Measurements from ENCODE around the gene RPS21.

RPS21 gene

GRCh38 chr20:62376112-62377063 lies 10.5 kb upstream of the RPS21 start:
- peak in 4 of 58 donors; percentile 22 to 34 (median 30) for DNase-seq

DNA sequence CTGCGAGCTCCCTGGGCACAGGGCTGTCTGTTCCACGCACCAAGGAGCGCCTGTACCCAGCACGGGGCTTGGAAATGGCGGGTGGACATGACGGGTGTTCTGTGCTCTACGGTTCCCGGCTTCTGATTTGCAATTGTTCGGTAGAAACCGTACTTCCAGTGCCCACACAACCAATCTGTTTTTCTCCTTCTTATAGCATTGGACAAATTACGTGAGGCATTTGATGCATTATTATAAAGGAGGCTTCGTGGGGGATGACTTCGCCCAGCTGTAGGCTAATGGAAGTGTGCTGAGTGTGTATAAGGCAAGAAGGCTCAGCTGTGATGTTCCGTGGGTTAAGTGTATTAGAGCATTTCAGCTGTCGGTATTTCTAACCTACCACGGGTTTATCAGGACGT lies 9.8 kb upstream of the RPS21 start:
- peak in 1 of 58 donors; percentile 20 for DNase-seq

DNA sequence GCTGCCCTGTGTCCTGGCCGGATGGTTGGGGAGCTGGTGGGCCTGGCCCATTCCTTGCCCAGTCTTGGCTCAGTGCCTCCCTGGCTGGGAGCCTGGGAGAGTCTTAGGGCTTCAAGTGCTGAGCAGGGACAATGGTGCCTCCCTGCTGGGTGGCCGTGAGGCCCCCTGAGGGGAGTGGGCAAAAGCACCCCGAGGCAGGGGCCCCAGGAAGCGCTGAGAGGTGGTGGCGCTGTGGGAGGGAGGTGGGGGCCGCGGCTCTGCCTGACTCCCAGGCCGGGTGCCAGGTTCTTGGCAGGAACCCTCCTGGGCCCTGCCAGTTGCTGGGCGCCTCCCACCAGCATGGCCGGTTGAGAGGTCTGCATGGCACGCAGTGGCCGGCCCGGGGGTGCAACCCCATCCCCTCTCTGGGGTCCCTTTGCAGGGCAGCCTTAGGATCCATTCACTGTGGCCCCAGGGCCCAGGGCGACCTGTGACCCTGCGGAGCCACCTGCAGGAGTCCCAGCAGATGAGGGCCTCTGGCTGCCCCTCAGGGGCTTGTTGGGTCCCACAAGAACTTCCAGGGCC lies 9.2 kb upstream of the RPS21 start:
- DNase-seq, result peak in 32 of 58 donors; percentile 15 to 79 (median 50)

DNA sequence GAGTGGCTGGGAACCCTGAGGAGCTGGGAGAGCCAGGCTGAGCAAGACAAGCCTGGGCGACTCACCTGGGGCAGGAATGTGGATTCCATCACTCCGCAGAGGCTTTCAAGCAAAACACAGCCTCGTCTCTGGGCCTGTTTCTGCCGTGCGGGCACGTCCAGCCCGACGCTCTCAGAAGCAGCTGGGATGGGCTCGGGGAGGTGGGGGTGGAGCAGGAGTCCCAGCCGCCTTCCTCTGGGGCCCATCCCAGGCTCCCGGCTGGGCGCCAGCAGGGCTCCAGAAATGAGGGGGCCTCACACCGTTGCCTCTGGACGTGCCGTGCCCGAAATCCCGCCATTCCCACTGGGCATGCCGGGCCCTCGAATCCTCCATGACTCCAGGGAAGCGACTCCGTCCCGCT lies 8.7 kb upstream of the RPS21 start:
- no peak for DNase-seq

- DNase-seq, result no peak
Observed at GRCh38 chr20:62381202-62381797, 5.6 kb upstream of the RPS21 start.

- DNase-seq, result no peak
Observed at GRCh38 chr20:62381842-62382241, 5.1 kb upstream of the RPS21 start.

DNA sequence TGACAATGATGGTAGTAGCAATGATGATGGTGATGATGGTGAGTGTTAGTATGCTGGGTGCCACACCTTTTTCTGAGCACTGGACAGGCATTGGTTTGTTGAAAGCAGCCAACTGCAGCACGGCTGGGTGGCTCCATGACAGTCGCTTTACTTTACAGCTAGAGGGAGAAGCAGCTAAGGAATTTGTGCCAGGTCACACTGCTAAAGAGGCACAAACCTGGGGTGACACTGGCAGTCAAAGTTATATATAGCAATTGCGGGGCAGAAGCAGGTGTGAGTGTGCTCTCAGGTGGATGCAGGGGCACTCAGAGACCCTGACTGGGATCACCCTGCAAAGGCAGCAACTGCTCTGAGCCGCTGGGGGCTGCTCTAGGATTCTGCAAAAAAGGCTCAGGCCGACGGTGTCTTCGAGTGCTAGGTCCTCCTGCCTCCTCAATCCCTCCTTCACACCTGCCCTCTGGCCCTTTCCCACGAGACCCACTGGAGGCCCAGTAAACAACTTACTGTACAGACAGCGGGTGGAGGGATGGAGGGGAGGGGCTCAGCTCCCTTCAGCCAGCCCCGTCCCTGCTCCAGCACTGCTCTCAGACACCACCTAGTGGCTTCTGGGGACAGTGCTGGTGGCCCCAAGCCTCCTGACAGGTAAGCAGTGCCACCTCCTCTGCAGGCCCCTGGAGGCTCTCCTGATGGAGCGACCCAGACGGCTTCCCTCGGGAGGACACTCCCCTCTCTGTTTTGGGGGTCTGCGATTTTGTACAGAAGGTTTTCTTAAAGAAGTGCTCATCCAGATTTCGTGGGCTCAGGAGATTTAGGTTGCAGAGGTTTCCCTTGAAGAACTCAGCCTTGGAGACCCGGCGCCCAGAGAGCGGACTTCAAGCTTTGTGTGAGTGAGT lies 4.4 kb upstream of the RPS21 start:
- DNase-seq, result peak in 51 of 58 donors; percentile 21 to 81 (median 53)

DNA sequence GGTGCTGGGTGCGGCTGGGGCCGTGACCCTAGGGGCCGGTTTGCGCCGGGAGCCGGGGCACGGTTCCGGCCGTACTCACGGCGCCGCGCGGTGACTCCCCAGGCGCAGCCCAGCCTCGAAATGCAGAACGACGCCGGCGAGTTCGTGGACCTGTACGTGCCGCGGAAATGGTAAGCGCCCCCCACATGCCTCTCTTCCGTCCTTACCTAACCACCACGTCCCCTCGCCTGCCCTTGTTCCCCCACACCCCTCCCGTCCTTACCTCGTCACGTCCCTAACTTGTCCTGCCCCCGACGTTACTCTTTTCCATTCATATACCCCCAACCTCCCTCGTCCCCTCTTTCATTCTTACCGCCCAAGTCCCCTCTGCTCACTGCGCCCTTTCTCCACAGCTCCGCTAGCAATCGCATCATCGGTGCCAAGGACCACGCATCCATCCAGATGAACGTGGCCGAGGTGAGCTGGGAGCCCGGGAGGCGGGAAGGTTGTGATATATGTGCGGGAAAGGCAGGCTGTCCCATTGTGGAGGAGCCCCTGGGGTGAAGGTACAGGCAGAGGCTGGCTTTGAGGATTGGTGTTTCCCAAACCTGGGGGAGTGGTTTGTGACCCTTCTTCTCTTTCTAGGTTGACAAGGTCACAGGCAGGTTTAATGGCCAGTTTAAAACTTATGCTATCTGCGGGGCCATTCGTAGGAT lies 463 bp downstream of the RPS21 start:
- DNase-seq, result no peak

GRCh38 chr20:62387933-62388635 lies 1.2 kb downstream of the RPS21 start:
- no peak for DNase-seq

DNA sequence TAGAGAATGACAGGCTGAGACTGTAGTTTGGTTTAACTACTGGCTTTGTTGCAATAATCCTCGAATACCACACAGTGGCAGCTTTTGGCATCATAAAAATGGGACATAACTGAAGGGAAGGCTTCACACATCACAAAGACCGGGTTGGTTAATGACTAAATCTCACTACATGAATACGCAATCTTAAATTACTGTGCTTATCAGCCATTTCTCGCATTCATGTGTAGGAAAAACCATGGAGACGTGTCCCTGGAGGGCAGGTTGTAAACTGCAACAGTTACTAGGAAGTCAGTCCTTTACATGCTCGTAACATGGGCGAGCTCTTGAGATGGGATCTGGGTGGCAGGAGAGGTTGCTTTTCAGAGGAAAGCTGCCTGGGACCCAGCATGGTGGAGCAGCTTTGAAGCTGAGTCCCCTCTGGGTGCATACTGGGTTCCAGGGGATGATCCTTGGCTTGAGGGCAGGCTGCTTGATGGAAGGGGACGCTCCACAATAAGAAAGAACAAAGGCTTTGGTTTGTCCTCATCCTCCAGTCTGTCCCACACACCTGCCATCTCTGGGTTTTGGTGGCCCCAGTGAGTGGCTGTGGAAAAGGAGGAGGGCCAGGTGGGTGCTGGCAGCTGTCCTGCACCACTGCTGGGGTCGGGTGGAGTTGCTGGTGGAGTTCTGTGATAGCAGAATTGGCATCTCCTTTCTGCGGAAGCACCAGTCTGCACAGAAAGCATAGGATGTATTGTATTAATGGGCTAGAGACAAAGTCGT lies 2.1 kb downstream of the RPS21 start:
- no peak for DNase-seq

DNA sequence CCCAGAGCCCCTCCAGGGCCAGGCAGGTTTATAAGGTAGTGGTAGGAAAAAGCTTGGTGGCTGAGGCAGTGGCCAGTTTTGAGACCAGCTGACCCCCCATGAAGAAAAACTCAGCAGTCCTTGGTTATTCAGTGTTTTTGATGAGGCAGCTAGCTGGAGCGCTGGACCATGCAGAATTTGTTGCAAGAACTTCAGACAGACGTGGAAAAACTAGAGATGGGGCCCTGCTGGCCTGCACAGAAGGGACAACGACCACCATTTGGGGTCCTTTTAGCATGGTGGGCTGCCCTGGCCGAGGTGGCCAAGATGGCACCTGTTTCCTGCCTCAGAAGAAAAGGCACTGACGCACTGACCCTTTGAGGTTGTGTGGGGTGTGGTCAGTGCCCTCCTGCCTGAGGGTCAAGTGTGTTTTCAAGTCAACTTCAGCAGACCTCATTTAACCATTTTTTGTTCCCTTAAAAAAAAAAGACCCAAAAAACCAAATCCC lies 2.7 kb downstream of the RPS21 start:
- no peak for DNase-seq

- DNase-seq, result peak in 23 of 58 donors; percentile 11 to 64 (median 36)
Observed at GRCh38 chr20:62390317-62391164, 3.6 kb downstream of the RPS21 start.

GRCh38 chr20:62391165-62392076 lies 4.5 kb downstream of the RPS21 start:
- no peak for DNase-seq

DNA sequence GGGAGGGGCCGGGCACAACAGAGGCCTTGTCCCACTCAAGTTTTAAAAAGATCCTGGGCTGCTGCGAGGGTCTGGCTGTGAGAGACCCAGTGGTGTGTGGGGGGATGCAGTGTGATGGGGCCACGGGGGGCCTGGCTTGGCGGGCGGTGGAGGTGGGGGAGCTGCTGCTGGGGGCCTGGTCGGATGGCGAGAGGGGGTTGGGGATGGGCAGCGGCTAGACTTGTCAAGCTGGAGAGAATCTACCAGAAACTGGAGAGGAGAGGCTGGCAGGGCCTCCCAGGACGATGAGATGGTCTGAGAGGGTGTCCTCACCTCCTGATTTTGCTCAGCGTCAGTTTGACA lies 5.1 kb downstream of the RPS21 start:
- no peak for DNase-seq

DNA sequence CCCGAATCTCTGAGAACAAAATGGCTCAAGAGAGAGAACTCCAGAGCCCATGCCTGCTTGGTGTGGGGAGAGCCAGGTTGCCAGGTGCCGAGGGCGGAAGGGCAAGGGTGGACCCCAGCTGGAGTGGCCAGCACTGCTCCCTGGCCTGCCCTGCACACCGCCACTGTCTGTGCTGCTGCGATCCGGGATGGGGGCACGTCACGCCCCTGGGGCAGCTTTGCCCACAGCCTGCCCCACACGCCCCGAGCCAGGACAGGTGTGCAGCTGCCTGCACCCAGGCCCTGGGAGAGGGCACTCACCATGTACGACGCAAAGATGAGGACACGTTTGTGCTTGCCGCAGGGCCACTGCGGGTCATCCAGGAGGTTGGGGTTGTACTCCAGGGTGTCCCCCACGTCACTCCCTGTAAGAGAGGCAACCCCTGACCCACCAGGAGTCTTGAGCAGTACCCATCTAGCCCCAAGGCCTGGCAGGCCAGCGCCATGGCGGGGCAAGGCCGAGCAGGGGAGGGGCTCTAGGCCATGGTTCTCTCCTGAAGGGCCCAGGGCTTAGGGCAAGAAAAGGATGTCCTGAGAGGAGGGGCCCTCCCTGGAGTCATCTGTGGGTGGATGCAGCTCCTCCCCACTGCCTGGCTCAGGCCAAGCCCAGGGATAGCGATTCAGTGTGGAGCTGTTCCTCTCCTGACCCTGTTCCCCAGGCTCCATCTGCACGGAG lies 5.9 kb downstream of the RPS21 start:
- no peak for DNase-seq

DNA sequence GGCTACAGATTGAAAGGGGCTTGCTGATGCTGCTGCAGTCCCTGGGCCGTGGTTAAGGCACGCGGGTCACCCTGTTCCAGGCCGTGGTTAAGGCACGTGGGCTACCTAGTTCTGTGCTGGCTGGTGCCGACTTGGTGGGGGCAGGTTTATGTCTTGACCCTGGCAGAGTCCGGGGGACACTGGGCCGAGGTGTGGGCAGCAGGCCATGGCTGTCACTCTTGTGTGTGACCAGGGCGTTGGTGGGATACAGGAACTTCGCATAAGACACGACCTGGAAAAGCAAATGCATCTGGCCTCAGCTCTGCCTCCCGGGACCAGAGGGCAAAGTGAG lies 6.4 kb downstream of the RPS21 start:
- no peak for DNase-seq

- no peak for DNase-seq
Observed at GRCh38 chr20:62393830-62394229, 6.9 kb downstream of the RPS21 start.

All from anterior cingulate cortex (tissue), 58 donors.